ENCODE measurements around the gene ERLIN1. TPM values are rescaled to one million over a fixed set of nuclear protein-coding genes. Genes with fewer than 3 reads are reported as not detected.

ERLIN1 gene
- total and polyA plus RNA-seq, 2 experiments from 2014 or later, result 26.3 to 35.7 TPM

GRCh38 chr10:100146875-100147650, 38.8 kb downstream of the ERLIN1 start:
- Histone ChIP-seq H3K4me2 (no peak overlapping the region), H3K27me3 (no peaks in the 10 kb centered on the region), H3K9me3 (ENCODE audit: low read depth) (no peaks in the 10 kb centered on the region), H4K20me1 (ENCODE audit: insufficient read depth, poor library complexity, severe bottlenecking) (no peaks in the 10 kb centered on the region), H2AFZ (no peak overlapping the region), H3K79me2 (no peaks in the 10 kb centered on the region), H3K4me3 (no peak overlapping the region), H3K36me3 (replicated peaks; ENCODE audit: insufficient read depth, low read depth) (no peaks in the 10 kb centered on the region), H3K27ac (no peak overlapping the region), H3K9me2 (replicated peaks; ENCODE audit: insufficient read depth) (no peaks in the 10 kb centered on the region), H3K4me1 (ENCODE audit: insufficient read depth) (no peaks in the 10 kb centered on the region)
- 47% methylated on average over 2 of the region's 2 CpGs for WGBS (ENCODE audit: low lambda C conversion rate, missing lambda C conversion rate)
- no peak for DNase-seq (ENCODE audit: low spot score)
- TF ChIP-seq, protein P1, sequence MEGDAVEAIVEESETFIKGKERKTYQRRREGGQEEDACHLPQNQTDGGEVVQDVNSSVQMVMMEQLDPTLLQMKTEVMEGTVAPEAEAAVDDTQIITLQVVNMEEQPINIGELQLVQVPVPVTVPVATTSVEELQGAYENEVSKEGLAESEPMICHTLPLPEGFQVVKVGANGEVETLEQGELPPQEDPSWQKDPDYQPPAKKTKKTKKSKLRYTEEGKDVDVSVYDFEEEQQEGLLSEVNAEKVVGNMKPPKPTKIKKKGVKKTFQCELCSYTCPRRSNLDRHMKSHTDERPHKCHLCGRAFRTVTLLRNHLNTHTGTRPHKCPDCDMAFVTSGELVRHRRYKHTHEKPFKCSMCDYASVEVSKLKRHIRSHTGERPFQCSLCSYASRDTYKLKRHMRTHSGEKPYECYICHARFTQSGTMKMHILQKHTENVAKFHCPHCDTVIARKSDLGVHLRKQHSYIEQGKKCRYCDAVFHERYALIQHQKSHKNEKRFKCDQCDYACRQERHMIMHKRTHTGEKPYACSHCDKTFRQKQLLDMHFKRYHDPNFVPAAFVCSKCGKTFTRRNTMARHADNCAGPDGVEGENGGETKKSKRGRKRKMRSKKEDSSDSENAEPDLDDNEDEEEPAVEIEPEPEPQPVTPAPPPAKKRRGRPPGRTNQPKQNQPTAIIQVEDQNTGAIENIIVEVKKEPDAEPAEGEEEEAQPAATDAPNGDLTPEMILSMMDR (IDR thresholded peaks at IDR 0.05; ENCODE audit: poor library complexity), result no peak
- no peak for TF ChIP-seq EZH2phosphoT487 (IDR thresholded peaks at IDR 0.05; ENCODE audit: low read depth, severe bottlenecking, unreplicated experiment)
- TF ChIP-seq EZH2 (IDR thresholded peaks at IDR 0.05; ENCODE audit: borderline replicate concordance), result no peak

GRCh38 chr10:100146398-100146797, 39.4 kb downstream of the ERLIN1 start:
- no peaks in the 10 kb centered on the region for H3K4me1 ChIP-seq (ENCODE audit: insufficient read depth)
- no peaks in the 10 kb centered on the region for H4K20me1 ChIP-seq (ENCODE audit: insufficient read depth, poor library complexity, severe bottlenecking)
- H3K27me3 ChIP-seq, result no peaks in the 10 kb centered on the region
- 84% methylated on average over 4 of the region's 4 CpGs for WGBS (ENCODE audit: low lambda C conversion rate, missing lambda C conversion rate)
- no peaks in the 10 kb centered on the region for H3K79me2 ChIP-seq
- H3K36me3 ChIP-seq (replicated peaks; ENCODE audit: insufficient read depth, low read depth), result no peaks in the 10 kb centered on the region
- H3K9me2 ChIP-seq (replicated peaks; ENCODE audit: insufficient read depth), result no peaks in the 10 kb centered on the region
- TF ChIP-seq EZH2 (IDR thresholded peaks at IDR 0.05; ENCODE audit: borderline replicate concordance) (no peak), EZH2phosphoT487 (IDR thresholded peaks at IDR 0.05; ENCODE audit: low read depth, severe bottlenecking, unreplicated experiment) (no peak)
- TF ChIP-seq, protein P1 (IDR thresholded peaks at IDR 0.05; ENCODE audit: poor library complexity), result no peak
- no peak overlapping the region for H3K4me3 ChIP-seq
- no peaks in the 10 kb centered on the region for H3K9me3 ChIP-seq (ENCODE audit: low read depth)
- H3K27ac ChIP-seq, result no peak overlapping the region
- no peak for DNase-seq (ENCODE audit: low spot score)
- no peak overlapping the region for H2AFZ ChIP-seq
- H3K4me2 ChIP-seq, result no peak overlapping the region

DNA sequence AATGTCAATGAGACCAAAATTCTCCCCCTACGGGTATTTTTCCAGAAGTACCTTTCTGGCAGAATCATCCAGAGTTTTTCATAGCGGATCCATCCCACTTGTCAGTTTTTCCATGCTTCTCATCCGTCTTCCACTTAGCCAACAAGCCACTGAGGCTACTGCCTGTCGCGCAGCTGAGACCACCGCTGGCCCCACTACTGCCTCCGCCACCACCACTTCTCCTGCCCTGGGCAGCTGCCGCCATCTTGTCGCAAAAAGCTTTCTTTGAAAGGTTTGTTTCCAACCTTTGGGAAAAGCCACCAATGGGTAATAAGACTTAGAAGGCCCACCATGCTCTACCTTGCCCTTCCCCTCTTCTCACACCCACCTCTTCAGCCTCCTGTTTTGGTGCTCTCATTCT, 42.1 kb downstream of the ERLIN1 start:
- H3K4me2 ChIP-seq, result no peak overlapping the region
- H3K79me2 ChIP-seq, result no peaks in the 10 kb centered on the region
- H3K9me2 ChIP-seq (replicated peaks; ENCODE audit: insufficient read depth), result no peaks in the 10 kb centered on the region
- TF ChIP-seq, protein P1 (IDR thresholded peaks at IDR 0.05; ENCODE audit: poor library complexity), result no peak
- TF ChIP-seq EZH2 (IDR thresholded peaks at IDR 0.05; ENCODE audit: borderline replicate concordance), result no peak
- no peak for TF ChIP-seq EZH2phosphoT487 (IDR thresholded peaks at IDR 0.05; ENCODE audit: low read depth, severe bottlenecking, unreplicated experiment)
- no peaks in the 10 kb centered on the region for H3K4me1 ChIP-seq (ENCODE audit: insufficient read depth)
- no peaks in the 10 kb centered on the region for H3K36me3 ChIP-seq (replicated peaks; ENCODE audit: insufficient read depth, low read depth)
- WGBS (ENCODE audit: low lambda C conversion rate, missing lambda C conversion rate), result 96% methylated on average over 9 of the region's 9 CpGs
- no peak overlapping the region for H2AFZ ChIP-seq
- H3K9me3 ChIP-seq (ENCODE audit: low read depth), result no peaks in the 10 kb centered on the region
- DNase-seq (ENCODE audit: low spot score), result no peak
- H4K20me1 ChIP-seq (ENCODE audit: insufficient read depth, poor library complexity, severe bottlenecking), result no peaks in the 10 kb centered on the region
- H3K27me3 ChIP-seq, result no peaks in the 10 kb centered on the region
- H3K27ac ChIP-seq, result no peak overlapping the region
- H3K4me3 ChIP-seq, result no peak overlapping the region

Measured in hepatocyte (in vitro differentiated cells).